HG02610 (cell line): ENCODE data around the gene AOC1.

Experiments used
- ATAC-seq: cut with Tn5 transposase; IDR thresholded peaks from one replicate; pipeline ENCODE4 v1.9.1; 2021; ENCODE audit warnings: mild to moderate bottlenecking, moderate library complexity; ENCODE audit not compliant: unreplicated experiment

The AOC1 gene

GRCh38 chr7:150856303-150857275, 4.3 kb downstream of the AOC1 start:
- ATAC-seq: no peak

GRCh38 chr7:150857276-150858055, 5.1 kb downstream of the AOC1 start:
- no peak for ATAC-seq

GRCh38 chr7:150858236-150859197, 6.2 kb downstream of the AOC1 start:
- ATAC-seq: no peak

GRCh38 chr7:150860291-150860977, 8.1 kb downstream of the AOC1 start:
- no peak for ATAC-seq

GRCh38 chr7:150860978-150861295, 8.6 kb downstream of the AOC1 start:
- ATAC-seq: no peak

GRCh38 chr7:150862356-150862755, 10.0 kb downstream of the AOC1 start:
- no peak for ATAC-seq

GRCh38 chr7:150863946-150864345, 11.6 kb downstream of the AOC1 start:
- no peak for ATAC-seq

GRCh38 chr7:150866932-150867564, 14.7 kb downstream of the AOC1 start:
- no peak for ATAC-seq

- ATAC-seq: no peak
These were observed 15.3 kb downstream of the AOC1 start for GRCh38 chr7:150867605-150868004.

GRCh38 chr7:150869467-150869866, 17.1 kb downstream of the AOC1 start:
- no peak for ATAC-seq

GRCh38 chr7:150871601-150872000, 19.3 kb downstream of the AOC1 start:
- no peak for ATAC-seq

- no peak for ATAC-seq
These were observed 22.3 kb downstream of the AOC1 start for GRCh38 chr7:150874401-150875198.

- no peak for ATAC-seq
These were observed 23.5 kb downstream of the AOC1 start for GRCh38 chr7:150875791-150876190.

GRCh38 chr7:150876817-150877526, 24.7 kb downstream of the AOC1 start:
- ATAC-seq: no peak

GRCh38 chr7:150877536-150877935, 25.2 kb downstream of the AOC1 start:
- ATAC-seq: no peak

GRCh38 chr7:150879345-150879744, 27.0 kb downstream of the AOC1 start:
- ATAC-seq: no peak

- no peak for ATAC-seq
These were observed 28.9 kb downstream of the AOC1 start for GRCh38 chr7:150881189-150881588.

GRCh38 chr7:150890853-150891584, 38.7 kb downstream of the AOC1 start:
- no peak for ATAC-seq
